HepG2 (cell line): Measurements from ENCODE around the gene OST4. TPM values are rescaled to one million over a fixed set of nuclear protein-coding genes. Genes with fewer than 3 reads are reported as not detected.

Source experiments
- ATF3 ChIP-seq: sonication (generic); formaldehyde crosslinking; IDR thresholded peaks from 2 replicates; pipeline ENCODE4 v1.4.0; 2020; ENCODE audit warnings: missing genetic modification reagents
- EHMT2 ChIP-seq: fragments of 200-600 bp; sonication (generic); IDR thresholded peaks from 2 replicates; pipeline ENCODE4 v1.7.0; 2017; ENCODE audit warnings: antibody characterized with exemption, low read depth, low read length, borderline replicate concordance
- FOXM1 ChIP-seq: sonication (generic); formaldehyde crosslinking; IDR thresholded peaks from 2 replicates; pipeline ENCODE4 v1.5.0; 2020; ENCODE audit warnings: missing genetic modification reagents
- KDM2A ChIP-seq: sonication (generic); formaldehyde crosslinking; IDR thresholded peaks from 2 replicates; pipeline ENCODE4 v1.4.0; 2020; ENCODE audit warnings: low read depth, missing genetic modification reagents, borderline replicate concordance
- KLF16 ChIP-seq, 2 experiments: sonication (generic) in 1 of 2; formaldehyde crosslinking in 1 of 2; IDR thresholded peaks; 2 replicates each; pipeline versions ENCODE4 v1.6.1 to v1.8.0; 2016 to 2023; ENCODE audit warnings: missing genetic modification reagents in 2 of 2, missing compliant biosample characterization in 1 of 2
- MTA1 ChIP-seq: sonication (generic); formaldehyde crosslinking; IDR thresholded peaks from 2 replicates; pipeline ENCODE4 v1.4.0; 2020; ENCODE audit warnings: missing genetic modification reagents, mild to moderate bottlenecking, borderline replicate concordance
- SNAPC4 ChIP-seq: sonication (generic); formaldehyde crosslinking; IDR thresholded peaks from 2 replicates; pipeline ENCODE4 v1.4.0; 2020; ENCODE audit warnings: mild to moderate bottlenecking, missing genetic modification reagents
- ZBTB43 ChIP-seq: sonication (generic); formaldehyde crosslinking; conservative IDR thresholded peaks from 2 replicates; pipeline ENCODE4 v1.4.0; 2020; ENCODE audit warnings: missing genetic modification reagents
- ZFP41 ChIP-seq: sonication (generic); formaldehyde crosslinking; IDR thresholded peaks from 2 replicates; pipeline ENCODE4 v1.4.0; 2020; ENCODE audit warnings: mild to moderate bottlenecking, missing genetic modification reagents, borderline replicate concordance
- ZNF10 ChIP-seq: sonication (generic); formaldehyde crosslinking; IDR thresholded peaks from 2 replicates; pipeline ENCODE4 v1.4.0; 2020; ENCODE audit warnings: mild to moderate bottlenecking, low read depth, missing genetic modification reagents, borderline replicate concordance
- ZNF232 ChIP-seq: sonication (generic); formaldehyde crosslinking; IDR thresholded peaks from 2 replicates; pipeline ENCODE4 v1.4.0; 2020; ENCODE audit warnings: missing genetic modification reagents, borderline replicate concordance
- ZNF326 ChIP-seq: sonication (generic); formaldehyde crosslinking; IDR thresholded peaks from 2 replicates; pipeline ENCODE4 v1.4.0; 2020; ENCODE audit warnings: missing genetic modification reagents, borderline replicate concordance
- polyA plus RNA-seq, 8 experiments: library from polyadenylated mRNA; depleted of rRNA in 3 of 8; stranded (reverse) in 7 of 8; unstranded in 1 of 8; fragments of >200 nt; fragmentation: Illumina TruSeq in 4 of 8; extraction: Trizol in 4 of 8; gene quantifications; 2 replicates each; pipeline versions ENCODE4 v1.2.1 to v1.2.3, GENCODE V29; 2011 to 2016; ENCODE audit warnings: low read depth in 4 of 8, missing spikeins in 1 of 8, mixed read lengths in 1 of 8; ENCODE audit not compliant: insufficient read depth in 1 of 8
- total RNA-seq, 5 experiments: library from RNA; depleted of rRNA; stranded (reverse); fragments of >200 nt; fragmentation: Illumina TruSeq; extraction: Trizol; gene quantifications; 2 replicates each; pipeline ENCODE4 v1.2.3, GENCODE V29; 2016; ENCODE audit warnings: low read depth in 1 of 5
- TF ChIP-seq, protein P1 (sequence below): IDR thresholded peaks from 2 replicates; pipeline ENCODE4 v1.4.0; 2020; ENCODE audit warnings: mild to moderate bottlenecking, missing genetic modification reagents
- TF ChIP-seq, protein P2 (sequence below): sonication (generic); formaldehyde crosslinking; IDR thresholded peaks from 2 replicates; pipeline ENCODE4 v1.5.1; 2020; ENCODE audit warnings: missing genetic modification reagents, mild to moderate bottlenecking, borderline replicate concordance

The OST4 gene
- total and polyA plus RNA-seq, 2 of the 13 experiments (the other 11 are each of a cell fraction or from before 2014, with no cell fraction given): 498 to 584 TPM

- TF ChIP-seq SNAPC4 (CRISPR knock-in tag) (peak; percentile 59; the same call in 1 of the 2 replicates), ZBTB43 (CRISPR knock-in tag) (peak; percentile 98), ZNF326 (CRISPR knock-in tag) (no peak), ZNF232 (CRISPR knock-in tag) (peak; percentile 89; the same call in 1 of the 2 replicates), KDM2A (CRISPR knock-in tag) (peak; percentile 80), EHMT2 (no peak), MTA1 (peak; percentile 69; the same call in 1 of the 2 replicates), KLF16 (CRISPR knock-in tag; IDR thresholded peaks at IDR 0.05) (peak in 1 of 2 experiments; percentile 94; a peak in 2 of 4 replicates), FOXM1 (CRISPR knock-in tag) (peak; percentile 56; the same call in 1 of the 2 replicates), ATF3 (no peak; the same call in 1 of the 2 replicates), ZFP41 (CRISPR knock-in tag) (peak; percentile 98), ZNF10 (CRISPR knock-in tag) (no peak; the same call in 1 of the 2 replicates)
- TF ChIP-seq, protein P1, sequence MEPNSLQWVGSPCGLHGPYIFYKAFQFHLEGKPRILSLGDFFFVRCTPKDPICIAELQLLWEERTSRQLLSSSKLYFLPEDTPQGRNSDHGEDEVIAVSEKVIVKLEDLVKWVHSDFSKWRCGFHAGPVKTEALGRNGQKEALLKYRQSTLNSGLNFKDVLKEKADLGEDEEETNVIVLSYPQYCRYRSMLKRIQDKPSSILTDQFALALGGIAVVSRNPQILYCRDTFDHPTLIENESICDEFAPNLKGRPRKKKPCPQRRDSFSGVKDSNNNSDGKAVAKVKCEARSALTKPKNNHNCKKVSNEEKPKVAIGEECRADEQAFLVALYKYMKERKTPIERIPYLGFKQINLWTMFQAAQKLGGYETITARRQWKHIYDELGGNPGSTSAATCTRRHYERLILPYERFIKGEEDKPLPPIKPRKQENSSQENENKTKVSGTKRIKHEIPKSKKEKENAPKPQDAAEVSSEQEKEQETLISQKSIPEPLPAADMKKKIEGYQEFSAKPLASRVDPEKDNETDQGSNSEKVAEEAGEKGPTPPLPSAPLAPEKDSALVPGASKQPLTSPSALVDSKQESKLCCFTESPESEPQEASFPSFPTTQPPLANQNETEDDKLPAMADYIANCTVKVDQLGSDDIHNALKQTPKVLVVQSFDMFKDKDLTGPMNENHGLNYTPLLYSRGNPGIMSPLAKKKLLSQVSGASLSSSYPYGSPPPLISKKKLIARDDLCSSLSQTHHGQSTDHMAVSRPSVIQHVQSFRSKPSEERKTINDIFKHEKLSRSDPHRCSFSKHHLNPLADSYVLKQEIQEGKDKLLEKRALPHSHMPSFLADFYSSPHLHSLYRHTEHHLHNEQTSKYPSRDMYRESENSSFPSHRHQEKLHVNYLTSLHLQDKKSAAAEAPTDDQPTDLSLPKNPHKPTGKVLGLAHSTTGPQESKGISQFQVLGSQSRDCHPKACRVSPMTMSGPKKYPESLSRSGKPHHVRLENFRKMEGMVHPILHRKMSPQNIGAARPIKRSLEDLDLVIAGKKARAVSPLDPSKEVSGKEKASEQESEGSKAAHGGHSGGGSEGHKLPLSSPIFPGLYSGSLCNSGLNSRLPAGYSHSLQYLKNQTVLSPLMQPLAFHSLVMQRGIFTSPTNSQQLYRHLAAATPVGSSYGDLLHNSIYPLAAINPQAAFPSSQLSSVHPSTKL: peak; percentile 96
- TF ChIP-seq, protein P2, sequence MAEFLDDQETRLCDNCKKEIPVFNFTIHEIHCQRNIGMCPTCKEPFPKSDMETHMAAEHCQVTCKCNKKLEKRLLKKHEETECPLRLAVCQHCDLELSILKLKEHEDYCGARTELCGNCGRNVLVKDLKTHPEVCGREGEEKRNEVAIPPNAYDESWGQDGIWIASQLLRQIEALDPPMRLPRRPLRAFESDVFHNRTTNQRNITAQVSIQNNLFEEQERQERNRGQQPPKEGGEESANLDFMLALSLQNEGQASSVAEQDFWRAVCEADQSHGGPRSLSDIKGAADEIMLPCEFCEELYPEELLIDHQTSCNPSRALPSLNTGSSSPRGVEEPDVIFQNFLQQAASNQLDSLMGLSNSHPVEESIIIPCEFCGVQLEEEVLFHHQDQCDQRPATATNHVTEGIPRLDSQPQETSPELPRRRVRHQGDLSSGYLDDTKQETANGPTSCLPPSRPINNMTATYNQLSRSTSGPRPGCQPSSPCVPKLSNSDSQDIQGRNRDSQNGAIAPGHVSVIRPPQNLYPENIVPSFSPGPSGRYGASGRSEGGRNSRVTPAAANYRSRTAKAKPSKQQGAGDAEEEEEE (CRISPR knock-in tag): no peak
These were observed 24.5 kb upstream of the OST4 start (continued) for GRCh38 chr2:27095745-27096651.
